Thoracic aorta (tissue), 2 donors: ENCODE measurements around the gene PLA2R1. TPM values are rescaled to one million over a fixed set of nuclear protein-coding genes. Genes with fewer than 3 reads are reported as not detected.

Source experiments
- ATAC-seq: fragments of 150-250 bp; one replicate; pipeline ENCODE4 v1.8.0; 2017; ENCODE audit warnings: low read depth; ENCODE audit not compliant: insufficient number of reproducible peaks, low FRiP score
- DNase-seq: peaks from one replicate; pipeline ENCODE4 v3.0.0-alpha.2; 2020; ENCODE audit warnings: low spot score
- H3K27ac ChIP-seq, 2 donors: fragments of 200-600 bp; sonication (generic); 1 replicate in 1 of 2; 2 replicates in 1 of 2; pipeline ENCODE4 v1.5.1; 2016; ENCODE audit warnings: mild to moderate bottlenecking in 2 of 2, moderate library complexity in 2 of 2
- H3K27me3 ChIP-seq: fragments of 200-600 bp; sonication (generic); replicated peaks from 2 replicates; pipeline ENCODE4 v1.6.0; 2016; ENCODE audit warnings: mild to moderate bottlenecking; ENCODE audit not compliant: insufficient read depth
- H3K36me3 ChIP-seq: fragments of 200-600 bp; sonication (generic); one replicate; pipeline ENCODE4 v1.5.1; 2016
- H3K4me1 ChIP-seq, 2 donors: fragments of 200-600 bp; sonication (generic); 1 replicate in 1 of 2; 2 replicates in 1 of 2; pipeline versions ENCODE4 v1.5.1 to v1.6.0; 2016; ENCODE audit warnings: low read depth in 2 of 2, mild to moderate bottlenecking in 1 of 2; ENCODE audit not compliant: control insufficient read depth in 1 of 2
- H3K4me3 ChIP-seq: fragments of 200-600 bp; sonication (generic); 2 replicates; pipeline ENCODE4 v1.5.1; 2016; ENCODE audit warnings: mild to moderate bottlenecking
- H3K9me3 ChIP-seq: fragments of 200-600 bp; sonication (generic); 2 replicates; pipeline ENCODE4 v1.5.1; 2016
- CTCF ChIP-seq: fragments of 200-600 bp; sonication (generic); IDR thresholded peaks from one replicate; pipeline ENCODE4 v1.5.1; 2019; ENCODE audit warnings: antibody characterized with exemption
- total RNA-seq, 2 donors: library from RNA; depleted of rRNA; stranded (reverse); fragments of >200 nt; gene quantifications; one replicate each; pipeline versions ENCODE4 v1.1.0 to v1.2.3, GENCODE V29; 2016

Gene PLA2R1
- total RNA-seq, 2 donors from 2014 or later, result 28.3 to 28.7 TPM

- H3K36me3 ChIP-seq, result no peaks in the 10 kb centered on the region
- H3K9me3 ChIP-seq, result no peaks in the 10 kb centered on the region
- no peak for TF ChIP-seq CTCF
- H3K27ac ChIP-seq, result no peak overlapping the region
- ATAC-seq (no peak), DNase-seq (no peak)
- H3K27me3 ChIP-seq, result no peaks in the 10 kb centered on the region
- H3K4me1 ChIP-seq, result peaks cover 8 to 17% of the 10 kb centered on the region in 2 donors
- no peak overlapping the region for H3K4me3 ChIP-seq
Observed at GRCh38 chr2:159938395-159938794, 124.0 kb downstream of the PLA2R1 start.

GRCh38 chr2:159936471-159936870 lies 125.9 kb downstream of the PLA2R1 start:
- no peak for ATAC-seq
- no peak overlapping the region for H3K27ac ChIP-seq
- H3K9me3 ChIP-seq, result no peaks in the 10 kb centered on the region
- H3K27me3 ChIP-seq, result no peaks in the 10 kb centered on the region
- H3K4me3 ChIP-seq, result no peak overlapping the region
- H3K4me1 ChIP-seq, result peaks cover 12 to 22% of the 10 kb centered on the region in 2 donors
- TF ChIP-seq CTCF, result no peak
- DNase-seq, result no peak
- no peaks in the 10 kb centered on the region for H3K36me3 ChIP-seq

- no peaks in the 10 kb centered on the region for H3K36me3 ChIP-seq
- H3K27me3 ChIP-seq, result no peaks in the 10 kb centered on the region
- H3K27ac ChIP-seq, result peak overlapping the region in 1 of 2 donors; percentile 34
- DNase-seq, result no peak
- peaks cover 12 to 19% of the 10 kb centered on the region in 2 donors for H3K4me1 ChIP-seq
- no peak for ATAC-seq
- no peak for TF ChIP-seq CTCF
- no peak overlapping the region for H3K4me3 ChIP-seq
- peaks cover under 1% of the 10 kb centered on the region for H3K9me3 ChIP-seq
Observed at GRCh38 chr2:159933727-159934049, 128.7 kb downstream of the PLA2R1 start.

DNA sequence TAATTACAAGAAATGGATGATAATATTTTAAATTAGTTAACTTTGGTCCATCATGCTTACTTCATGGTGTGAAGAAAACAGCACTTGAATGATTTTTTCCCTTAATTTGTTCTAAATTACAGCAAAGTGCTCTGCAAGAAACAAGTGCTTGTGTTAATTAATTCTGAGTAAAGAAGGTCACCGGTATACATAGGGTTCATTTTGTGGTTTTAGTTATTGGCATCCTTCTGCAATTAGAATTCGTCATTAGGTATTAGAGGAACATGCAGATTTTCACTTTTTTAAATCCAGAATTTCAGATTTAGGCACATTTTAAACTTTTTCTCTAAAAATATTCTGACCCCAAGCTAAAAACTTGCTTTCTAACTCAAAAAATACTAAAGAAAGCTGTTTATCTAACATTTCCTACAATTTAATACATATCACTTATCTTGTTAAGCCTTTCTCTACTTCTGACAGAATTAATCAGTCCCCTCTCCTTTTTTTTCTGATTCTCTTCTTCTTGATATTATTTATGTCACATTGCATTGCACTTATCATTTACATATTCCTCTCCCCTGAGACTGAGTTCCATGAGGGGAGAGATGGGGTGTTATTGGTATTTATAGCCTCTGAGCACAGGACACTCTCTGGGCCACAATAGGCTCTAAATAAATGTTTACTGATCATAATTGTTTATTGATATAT lies 129.2 kb downstream of the PLA2R1 start:
- TF ChIP-seq CTCF, result no peak
- DNase-seq, result no peak
- no peaks in the 10 kb centered on the region for H3K27me3 ChIP-seq
- peaks cover 3% of the 10 kb centered on the region for H3K9me3 ChIP-seq
- peaks cover 12 to 16% of the 10 kb centered on the region in 2 donors for H3K4me1 ChIP-seq
- no peaks in the 10 kb centered on the region for H3K36me3 ChIP-seq
- H3K4me3 ChIP-seq, result no peak overlapping the region
- H3K27ac ChIP-seq, result no peak overlapping the region
- no peak for ATAC-seq

DNA sequence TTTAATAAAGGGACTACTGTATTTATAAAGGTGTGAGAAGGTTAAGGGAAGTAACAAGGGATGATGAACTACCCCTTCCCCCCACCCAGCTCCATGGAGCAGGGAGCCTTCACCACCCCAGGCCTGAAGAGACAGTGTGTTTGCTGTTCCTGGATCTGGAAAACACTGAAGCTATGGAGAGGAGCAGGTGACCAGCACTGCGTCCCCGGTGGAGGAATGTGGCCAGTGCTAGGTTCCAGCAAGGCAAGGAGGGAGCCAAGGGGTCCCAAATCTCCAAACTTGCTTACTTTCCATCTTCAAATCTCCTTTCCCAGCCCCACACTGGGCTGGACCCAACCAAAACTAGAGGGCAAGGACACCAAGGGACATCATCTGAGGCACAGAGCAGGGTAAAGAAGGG lies 135.7 kb downstream of the PLA2R1 start:
- DNase-seq (no peak), ATAC-seq (no peak)
- Histone ChIP-seq H3K4me3 (no peak overlapping the region), H3K4me1 (peaks cover 0 to 6% of the 10 kb centered on the region in 2 donors), H3K27ac (no peak overlapping the region), H3K27me3 (no peaks in the 10 kb centered on the region), H3K36me3 (no peaks in the 10 kb centered on the region), H3K9me3 (peaks cover 3% of the 10 kb centered on the region)
- no peak for TF ChIP-seq CTCF
